Stimulated activated CD4-positive, alpha-beta T cell treated with anti-CD3 and anti-CD28 coated beads, Interleukin-4, amount 100 ng/mL, for 4 hours (primary cell): Measurements from ENCODE around the gene RAB3B.
"Not testable (repeated sequence)": the region's sequence is repeated elsewhere in the genome, so short reads cannot be mapped to it uniquely, and the experiment has no call there.

Source experiments
- DNase-seq, 2 experiments: peaks; one replicate each; pipeline ENCODE4 v3.0.0-alpha.2; 2020

The RAB3B gene

GRCh38 chr1:51990478-51990965, at the start of gene RAB3B:
TSS of gene RAB3B (minus strand) at chr1:51990700. CDS start at chr1:51977117, 13,583 bp downstream.
- peak; percentile 80 to 87 for DNase-seq

GRCh38 chr1:52037909-52038308, 47.4 kb upstream of the RAB3B start:
- no peak for DNase-seq

- DNase-seq = no peak
These were observed 46.9 kb upstream of the RAB3B start for GRCh38 chr1:52037402-52037814.

- no peak for DNase-seq
These were observed 43.5 kb upstream of the RAB3B start for GRCh38 chr1:52034050-52034384.

- peak; percentile 74 to 85 for DNase-seq
These were observed 42.9 kb upstream of the RAB3B start, which contains the start of gene KTI12 for GRCh38 chr1:52033190-52034049. TSS of gene KTI12 (minus strand) at chr1:52033810. CDS start at chr1:52033761, 49 bp downstream.

- DNase-seq = no peak
These were observed 42.3 kb upstream of the RAB3B start for GRCh38 chr1:52032785-52033131.

- no peak for DNase-seq
These were observed 41.8 kb upstream of the RAB3B start for GRCh38 chr1:52032124-52032784.

GRCh38 chr1:52028839-52029238, 38.3 kb upstream of the RAB3B start:
- DNase-seq = not testable (repeated sequence)

- DNase-seq = no peak
These were observed 37.8 kb upstream of the RAB3B start for GRCh38 chr1:52028328-52028727.

GRCh38 chr1:52026278-52026677, 35.8 kb upstream of the RAB3B start:
- DNase-seq = no peak

GRCh38 chr1:52022133-52022532, 31.6 kb upstream of the RAB3B start:
- no peak for DNase-seq

GRCh38 chr1:52008071-52008809, 17.7 kb upstream of the RAB3B start:
- no peak for DNase-seq

GRCh38 chr1:52007215-52008002, 16.9 kb upstream of the RAB3B start:
- DNase-seq = no peak

GRCh38 chr1:52006081-52006553, 15.6 kb upstream of the RAB3B start:
- DNase-seq = not testable (repeated sequence)

- DNase-seq = not testable (repeated sequence)
These were observed 15.0 kb upstream of the RAB3B start for GRCh38 chr1:52005548-52005947.

GRCh38 chr1:52003877-52004276, 13.4 kb upstream of the RAB3B start:
- no peak for DNase-seq

- DNase-seq = peak in 1 of 2 experiments; percentile 23
These were observed 11.8 kb upstream of the RAB3B start for GRCh38 chr1:52002038-52002917.

- no peak for DNase-seq
These were observed 8.2 kb upstream of the RAB3B start for GRCh38 chr1:51998701-51999100.

GRCh38 chr1:51997974-51998382, 7.5 kb upstream of the RAB3B start:
- no peak for DNase-seq

- no peak for DNase-seq
These were observed 670 bp downstream of the RAB3B start for GRCh38 chr1:51989582-51990477.
